GM18526 (cell line): ENCODE measurements around the gene SMARCD2.

Source experiments
- POLR2A ChIP-seq: IDR thresholded peaks from 3 replicates; pipeline ENCODE4 v1.6.1; 2011; ENCODE audit not compliant: insufficient read length; ENCODE audit errors: extremely low read depth

Gene SMARCD2

GRCh38 chr17:63805591-63805990 is 36.9 kb downstream of the SMARCD2 start:
- TF ChIP-seq POLR2A = no peak

DNA sequence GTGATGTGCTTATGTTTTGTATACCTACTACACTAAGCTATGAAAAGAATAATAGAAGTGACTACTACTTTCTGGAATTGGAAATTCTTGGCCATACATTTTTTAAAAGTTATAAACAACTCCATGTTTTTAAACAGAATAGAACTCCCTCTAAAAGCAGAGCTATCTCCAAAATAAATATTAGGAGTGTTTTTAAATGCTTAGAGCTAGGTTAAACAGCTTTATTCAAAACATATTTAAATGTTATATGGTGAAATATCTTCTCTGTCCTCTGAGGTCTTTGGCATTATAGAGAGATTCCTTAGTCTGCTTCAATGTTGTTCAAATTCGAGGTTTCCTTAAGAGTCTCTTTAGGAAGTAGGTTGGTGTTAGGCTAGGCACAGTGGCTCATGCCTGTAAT is 38.2 kb downstream of the SMARCD2 start:
- no peak for TF ChIP-seq POLR2A

DNA sequence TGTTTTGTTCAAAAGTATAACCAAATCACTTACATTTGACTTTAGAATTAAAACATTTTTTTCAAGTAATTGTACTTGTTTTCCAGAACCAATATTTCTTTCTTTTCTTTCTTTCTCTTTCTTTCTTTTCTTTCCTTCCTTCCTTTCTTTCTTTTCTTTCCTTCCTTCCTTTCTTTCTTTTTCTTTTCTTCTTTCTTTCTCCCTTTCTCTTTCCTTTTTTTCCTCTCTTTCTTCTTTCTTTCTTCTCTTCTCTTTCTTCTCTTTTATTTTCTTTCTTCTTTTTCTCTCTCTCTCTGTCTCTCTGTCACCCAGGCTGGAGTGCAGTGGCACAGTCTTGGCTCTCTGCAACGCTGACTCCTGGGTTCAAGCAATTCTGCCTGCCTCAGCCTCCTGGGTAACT is 41.7 kb downstream of the SMARCD2 start:
- TF ChIP-seq POLR2A = no peak

DNA sequence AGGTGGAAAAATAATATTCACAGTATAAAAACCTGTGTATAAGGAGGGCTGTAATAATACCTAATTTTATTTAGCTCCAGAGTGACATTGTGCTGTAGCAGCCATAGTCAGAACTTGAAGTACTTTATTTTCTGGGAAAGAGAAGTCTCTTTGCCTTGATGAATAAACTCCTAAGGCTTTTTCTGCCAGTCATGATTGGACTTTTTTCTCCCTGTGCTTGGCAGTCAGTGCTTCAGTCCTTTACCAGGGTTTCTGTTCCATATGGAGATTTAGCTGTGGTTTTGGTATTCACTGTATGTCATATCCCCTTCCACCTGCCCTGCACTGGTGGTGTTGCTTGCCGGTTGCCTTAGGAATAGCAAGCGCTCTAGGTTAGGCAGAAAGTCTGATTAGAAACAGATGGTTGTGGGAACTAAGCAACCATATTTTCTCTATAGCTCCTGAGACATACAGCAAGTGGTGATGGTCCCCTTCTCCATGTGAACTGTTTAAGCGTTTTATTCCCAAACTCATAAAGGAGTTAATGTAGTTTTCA is 43.8 kb downstream of the SMARCD2 start:
- TF ChIP-seq POLR2A = no peak

DNA sequence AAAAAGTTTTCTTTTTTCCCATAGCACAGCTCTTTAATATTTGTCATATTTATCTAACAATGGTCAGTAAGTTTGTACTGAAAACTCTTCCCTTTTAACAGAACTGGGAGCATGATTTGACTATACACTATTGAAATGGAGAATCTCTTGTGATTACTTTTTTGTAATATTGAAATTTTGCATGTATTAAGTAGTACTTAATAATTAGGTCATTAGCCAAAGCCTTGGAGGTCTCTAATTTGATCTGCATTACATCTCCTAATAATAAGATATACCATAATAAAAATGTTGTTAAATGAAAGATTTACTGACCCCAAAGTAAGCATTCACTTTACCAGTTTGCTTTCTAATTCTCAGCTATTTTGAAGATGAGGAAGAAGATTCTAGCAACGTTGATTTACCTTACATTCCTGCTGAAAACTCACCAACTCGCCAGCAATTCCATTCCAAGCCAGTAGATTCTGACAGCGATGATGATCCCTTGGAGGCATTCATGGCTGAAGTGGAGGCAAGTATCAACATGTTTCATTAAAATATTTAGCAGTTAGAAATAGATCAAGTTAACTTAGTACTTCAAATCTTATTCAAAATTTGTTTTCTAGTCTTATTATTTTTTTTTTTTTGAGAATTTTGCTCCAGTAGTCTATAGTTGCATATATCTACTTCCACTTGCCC is 50.3 kb downstream of the SMARCD2 start:
- TF ChIP-seq POLR2A = no peak

DNA sequence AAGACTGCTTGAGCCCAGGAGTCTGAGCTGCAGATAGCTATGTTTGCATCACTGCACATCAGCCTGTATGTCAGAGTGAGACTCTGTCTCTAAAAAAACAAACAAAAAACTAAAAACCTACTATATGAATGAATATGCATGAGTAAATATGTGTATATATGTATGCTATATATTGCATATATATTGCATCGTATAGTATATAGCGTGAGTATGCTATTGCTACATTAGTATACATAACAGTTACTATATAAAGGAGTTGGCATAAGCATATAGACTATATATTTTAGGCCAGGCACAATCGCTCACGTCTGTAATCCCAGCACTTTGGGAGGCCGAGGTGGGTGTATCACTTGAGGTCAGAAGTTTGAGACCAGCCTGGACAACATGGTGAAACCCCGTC is 52.4 kb downstream of the SMARCD2 start:
- TF ChIP-seq POLR2A = no peak

- no peak for TF ChIP-seq POLR2A
These were observed 55.3 kb downstream of the SMARCD2 start for GRCh38 chr17:63786971-63787711.

DNA sequence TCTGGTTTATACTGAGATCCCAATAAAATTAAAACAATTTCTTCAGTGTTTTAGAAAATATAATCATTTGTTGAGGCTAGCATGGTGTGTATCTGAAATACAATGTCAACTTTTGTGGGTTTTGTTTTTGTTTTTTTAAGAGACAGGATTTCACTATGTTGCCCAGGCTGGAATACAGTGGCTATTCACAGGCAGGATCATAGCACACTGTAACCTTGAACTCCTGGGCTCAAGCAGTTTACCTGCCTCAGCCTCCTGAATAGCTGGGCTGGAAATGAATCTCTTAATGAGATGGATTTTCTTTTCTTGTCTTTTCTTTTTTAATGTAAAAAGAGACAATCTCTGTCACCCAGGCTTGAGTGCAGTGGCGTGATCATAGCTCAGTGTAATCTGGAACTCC is 56.4 kb downstream of the SMARCD2 start:
- no peak for TF ChIP-seq POLR2A

- TF ChIP-seq POLR2A = no peak
These were observed 56.9 kb downstream of the SMARCD2 start for GRCh38 chr17:63785556-63785955.

DNA sequence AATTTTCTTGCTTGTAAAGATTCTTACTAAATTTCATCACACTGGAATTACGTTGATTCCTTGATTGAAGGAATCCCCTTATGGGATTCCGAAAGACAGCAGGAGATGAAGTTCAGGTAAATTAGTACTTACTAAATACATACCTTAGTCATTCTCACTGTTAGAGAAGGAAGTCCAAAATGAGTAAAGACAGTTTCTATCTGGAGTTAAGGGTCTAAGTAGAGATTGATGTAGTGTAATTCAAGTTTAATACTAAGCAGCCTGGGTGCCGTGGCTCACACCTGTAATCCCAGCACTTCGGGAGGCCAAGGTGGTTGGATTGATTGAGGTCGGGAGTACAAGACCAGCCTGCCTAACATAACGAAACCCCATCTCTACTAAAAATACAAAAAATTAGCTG is 59.0 kb downstream of the SMARCD2 start:
- no peak for TF ChIP-seq POLR2A
